D341Med (cell line): Measurements from ENCODE around the gene LTBP3.
A peak's percentile ranks its signal among the peaks of the same experiment; 100 is the strongest.

Experiments used
- DNase-seq: peaks from one replicate; pipeline ENCODE4 v3.0.0; 2012; ENCODE audit warnings: low spot score

Gene LTBP3

GRCh38 chr11:65505466-65506289, 52.5 kb downstream of the LTBP3 start:
- no peak for DNase-seq

GRCh38 chr11:65504674-65505465, 53.3 kb downstream of the LTBP3 start:
- DNase-seq = no peak

GRCh38 chr11:65503949-65504673, 54.0 kb downstream of the LTBP3 start:
- DNase-seq = no peak

GRCh38 chr11:65503368-65503948, 54.7 kb downstream of the LTBP3 start:
- no peak for DNase-seq

GRCh38 chr11:65502555-65503367, 55.4 kb downstream of the LTBP3 start:
- no peak for DNase-seq

- DNase-seq = no peak
Observed at GRCh38 chr11:65502274-65502554, 55.9 kb downstream of the LTBP3 start.

GRCh38 chr11:65501472-65502273, 56.5 kb downstream of the LTBP3 start:
- no peak for DNase-seq

- DNase-seq = no peak
Observed at GRCh38 chr11:65501186-65501471, 57.0 kb downstream of the LTBP3 start.

- no peak for DNase-seq
Observed at GRCh38 chr11:65500387-65501185, 57.6 kb downstream of the LTBP3 start.

GRCh38 chr11:65499713-65500386, 58.3 kb downstream of the LTBP3 start:
- no peak for DNase-seq

- DNase-seq = peak; percentile 66
Observed at GRCh38 chr11:65498977-65499712, 59.0 kb downstream of the LTBP3 start, which contains the start of gene MALAT1. TSS of gene MALAT1 (plus strand) at chr11:65499045.

- no peak for DNase-seq
Observed at GRCh38 chr11:65498727-65498976, 59.5 kb downstream of the LTBP3 start.

- DNase-seq = no peak
Observed at GRCh38 chr11:65498042-65498726, 60.0 kb downstream of the LTBP3 start.

- peak; percentile 90 for DNase-seq
Observed at GRCh38 chr11:65497141-65498041, 60.8 kb downstream of the LTBP3 start.

GRCh38 chr11:65496304-65497140, 61.6 kb downstream of the LTBP3 start:
- no peak for DNase-seq

- no peak for DNase-seq
Observed at GRCh38 chr11:65493367-65494176, 64.6 kb downstream of the LTBP3 start.
